Umbilical cord (tissue), 2 donors: Measurements from ENCODE around the gene EGFLAM. TPM values are rescaled to one million over a fixed set of nuclear protein-coding genes. Genes with fewer than 3 reads are reported as not detected.
A peak's percentile ranks its signal among the peaks of the same experiment; 100 is the strongest.
"Not testable (repeated sequence)": the region's sequence is repeated elsewhere in the genome, so short reads cannot be mapped to it uniquely, and the experiment has no call there.

Source experiments
- DNase-seq: peaks from one replicate; pipeline ENCODE4 v3.0.0-alpha.2; 2015; ENCODE audit warnings: low spot score
- total RNA-seq: library from RNA; depleted of rRNA; stranded (reverse); fragments of >200 nt; gene quantifications from one replicate; pipeline ENCODE4 v1.2.3, GENCODE V29; 2014; ENCODE audit warnings: low replicate concordance; ENCODE audit not compliant: insufficient read depth

The EGFLAM gene
- total RNA-seq, 1 donor from 2014 or later: 6.0 TPM

GRCh38 chr5:38329132-38329715, 70.9 kb downstream of the EGFLAM start:
- no peak for DNase-seq

GRCh38 chr5:38330207-38330606, 71.8 kb downstream of the EGFLAM start:
- DNase-seq: no peak

- DNase-seq: no peak
Measured at GRCh38 chr5:38331831-38332230, 73.5 kb downstream of the EGFLAM start.

GRCh38 chr5:38333181-38333580, 74.8 kb downstream of the EGFLAM start:
- DNase-seq: not testable (repeated sequence)

- peak; percentile 11 for DNase-seq
Measured at GRCh38 chr5:38338455-38338854, 80.1 kb downstream of the EGFLAM start.

GRCh38 chr5:38339446-38339845, 81.1 kb downstream of the EGFLAM start:
- no peak for DNase-seq

GRCh38 chr5:38341056-38341455, 82.7 kb downstream of the EGFLAM start:
- no peak for DNase-seq

GRCh38 chr5:38341641-38342040, 83.3 kb downstream of the EGFLAM start:
- DNase-seq: no peak

GRCh38 chr5:38342261-38342660, 83.9 kb downstream of the EGFLAM start:
- no peak for DNase-seq

GRCh38 chr5:38344891-38345290, 86.5 kb downstream of the EGFLAM start:
- DNase-seq: no peak

- no peak for DNase-seq
Measured at GRCh38 chr5:38346593-38346992, 88.2 kb downstream of the EGFLAM start.

- DNase-seq: no peak
Measured at GRCh38 chr5:38347040-38347763, 88.8 kb downstream of the EGFLAM start.

GRCh38 chr5:38347896-38348295, 89.5 kb downstream of the EGFLAM start:
- no peak for DNase-seq

- no peak for DNase-seq
Measured at GRCh38 chr5:38360323-38361061, 102.1 kb downstream of the EGFLAM start.

- no peak for DNase-seq
Measured at GRCh38 chr5:38362713-38363112, 104.4 kb downstream of the EGFLAM start.

- DNase-seq: no peak
Measured at GRCh38 chr5:38364825-38365224, 106.5 kb downstream of the EGFLAM start.

GRCh38 chr5:38367410-38367809, 109.1 kb downstream of the EGFLAM start:
- no peak for DNase-seq

GRCh38 chr5:38367966-38368365, 109.6 kb downstream of the EGFLAM start:
- no peak for DNase-seq

GRCh38 chr5:38369692-38370091, 111.3 kb downstream of the EGFLAM start:
- DNase-seq: peak; percentile 47

- no peak for DNase-seq
Measured at GRCh38 chr5:38370358-38371100, 112.2 kb downstream of the EGFLAM start.

- no peak for DNase-seq
Measured at GRCh38 chr5:38371596-38371995, 113.2 kb downstream of the EGFLAM start.

- peak; percentile 20 for DNase-seq
Measured at GRCh38 chr5:38373743-38374142, 115.4 kb downstream of the EGFLAM start.
